ACC112 (cell line): Measurements from ENCODE around the gene FBXL7.

Experiments
- H2AFZ ChIP-seq: fragments of 200-600 bp; sonication (generic); one replicate; pipeline ENCODE4 v1.6.0; 2017; ENCODE audit warnings: antibody characterized with exemption, low read length; ENCODE audit not compliant: unreplicated experiment
- H3K27ac ChIP-seq: fragments of 200-600 bp; sonication (generic); 2 replicates; pipeline ENCODE4 v1.5.1; 2014; ENCODE audit warnings: low read depth, mild to moderate bottlenecking, antibody characterized with exemption, low read length, moderate library complexity
- H3K27me3 ChIP-seq: fragments of 200-600 bp; sonication (generic); 2 replicates; pipeline ENCODE4 v1.6.1; 2014; ENCODE audit warnings: mild to moderate bottlenecking, antibody characterized with exemption, low read length, moderate library complexity, mixed read lengths; ENCODE audit not compliant: insufficient read depth
- H3K36me3 ChIP-seq: fragments of 200-600 bp; sonication (generic); 2 replicates; pipeline ENCODE4 v1.6.1; 2016; ENCODE audit warnings: mild to moderate bottlenecking, antibody characterized with exemption, low read length, moderate library complexity, mixed read lengths; ENCODE audit not compliant: insufficient read depth
- H3K4me1 ChIP-seq: fragments of 200-600 bp; sonication (generic); one replicate; pipeline ENCODE4 v1.6.1; 2016; ENCODE audit warnings: low read length, mixed read lengths; ENCODE audit not compliant: insufficient read depth, unreplicated experiment, control insufficient read depth
- H3K4me3 ChIP-seq: fragments of 200-600 bp; sonication (generic); 2 replicates; pipeline ENCODE4 v1.5.1; 2014; ENCODE audit warnings: mild to moderate bottlenecking, low read depth, low read length
- H3K79me2 ChIP-seq: fragments of 200-600 bp; sonication (generic); one replicate; pipeline ENCODE4 v1.6.0; 2016; ENCODE audit warnings: low read length; ENCODE audit not compliant: control insufficient read depth, unreplicated experiment, insufficient read depth

The FBXL7 gene

DNA sequence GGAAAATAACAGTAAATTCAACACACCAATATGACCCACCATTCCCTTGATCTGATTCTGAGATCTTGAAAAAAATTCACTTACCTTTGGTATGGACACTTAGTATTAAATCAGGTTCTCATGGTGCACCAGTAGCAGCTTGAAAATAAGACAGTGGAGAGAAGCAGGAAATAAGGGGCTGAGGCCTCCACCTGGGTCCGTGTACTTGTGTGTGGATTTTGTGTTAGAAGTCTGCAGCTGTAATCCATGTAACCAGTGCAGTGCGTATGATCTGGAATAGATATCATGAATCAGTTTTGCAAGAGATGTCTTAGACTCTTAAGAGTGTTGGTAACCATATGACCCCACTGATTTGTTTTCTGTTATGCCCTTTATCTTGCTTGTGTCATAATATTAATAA lies 107.1 kb downstream of the FBXL7 start:
- Histone ChIP-seq H2AFZ (no peak overlapping the region), H3K79me2 (no peaks in the 10 kb centered on the region), H3K4me3 (no peak overlapping the region), H3K36me3 (no peaks in the 10 kb centered on the region), H3K27ac (no peak overlapping the region), H3K27me3 (no peaks in the 10 kb centered on the region), H3K4me1 (no peaks in the 10 kb centered on the region)

DNA sequence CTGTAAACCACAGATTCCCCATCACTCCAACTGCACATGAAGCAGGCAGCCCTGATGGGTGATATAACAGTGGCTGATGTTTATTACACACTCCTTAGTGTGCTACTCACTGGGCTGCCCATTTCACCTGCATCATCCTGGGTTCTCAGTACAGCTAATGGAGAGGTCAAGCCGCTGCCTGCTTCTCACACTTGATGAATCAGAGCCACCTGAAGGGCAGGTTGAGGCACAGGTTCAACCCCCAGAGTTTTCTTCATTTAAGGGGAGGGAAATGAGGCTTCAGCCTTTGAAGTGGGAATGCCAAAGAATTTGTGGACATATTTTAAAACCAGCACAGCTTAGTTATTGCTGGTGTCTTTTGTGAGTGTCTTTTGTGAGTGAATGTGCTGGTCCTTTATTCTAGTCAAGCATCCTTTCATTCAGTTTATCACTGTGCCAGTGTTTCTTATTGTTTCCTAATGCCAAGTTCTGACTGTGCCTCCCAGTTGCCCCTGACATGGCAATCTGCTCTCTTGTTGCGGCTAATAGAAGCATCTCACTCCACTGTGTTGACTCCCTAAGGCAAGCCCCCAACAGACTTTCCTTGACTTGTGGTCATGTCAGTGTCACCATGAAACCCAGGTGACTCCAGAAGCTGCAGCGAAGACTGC lies 109.2 kb downstream of the FBXL7 start:
- Histone ChIP-seq H3K79me2 (no peaks in the 10 kb centered on the region), H3K4me3 (no peak overlapping the region), H3K27me3 (no peaks in the 10 kb centered on the region), H3K4me1 (no peaks in the 10 kb centered on the region), H3K36me3 (no peaks in the 10 kb centered on the region), H2AFZ (no peak overlapping the region), H3K27ac (no peak overlapping the region)

DNA sequence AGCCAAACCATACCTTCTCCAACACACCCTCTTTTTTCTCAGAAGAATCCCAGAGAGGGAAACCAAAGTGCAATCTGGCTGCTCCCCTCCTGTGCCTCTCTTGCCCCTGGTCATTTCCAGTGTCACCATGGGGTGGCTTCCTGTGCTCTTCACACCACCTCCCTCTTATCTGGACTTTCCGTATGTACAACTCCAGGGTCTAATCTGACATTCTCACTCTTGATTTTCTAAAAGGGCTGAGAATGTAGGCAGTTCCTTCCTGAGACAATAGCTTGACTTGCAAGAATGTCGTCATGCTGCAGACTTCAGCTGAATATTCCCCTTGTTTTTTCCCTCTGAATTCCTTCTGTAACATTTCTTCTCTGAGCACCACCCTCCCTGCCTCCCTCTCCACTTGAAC lies 110.2 kb downstream of the FBXL7 start:
- no peaks in the 10 kb centered on the region for H3K79me2 ChIP-seq
- no peaks in the 10 kb centered on the region for H3K36me3 ChIP-seq

DNA sequence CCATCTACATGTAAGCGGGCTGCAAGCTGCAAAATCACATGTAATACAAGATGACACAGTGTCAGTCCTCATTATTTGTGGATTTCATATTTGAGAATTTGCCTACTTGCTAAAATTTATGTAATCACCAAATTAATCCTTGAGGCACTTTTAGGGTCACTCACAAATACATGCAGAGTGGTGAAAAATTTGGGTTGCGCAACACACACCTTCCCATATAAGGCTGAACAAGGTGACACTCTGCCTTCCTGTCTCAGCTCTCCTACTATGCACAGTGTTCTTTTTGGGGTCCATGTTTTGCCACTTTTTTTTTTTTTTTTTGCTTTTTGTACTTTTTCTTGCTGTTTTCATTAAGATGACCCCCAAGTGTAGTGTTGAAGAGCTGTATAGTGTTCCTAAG lies 111.0 kb downstream of the FBXL7 start:
- H3K27me3 ChIP-seq = no peaks in the 10 kb centered on the region
- H3K27ac ChIP-seq = no peak overlapping the region
- no peak overlapping the region for H3K4me3 ChIP-seq
- no peaks in the 10 kb centered on the region for H3K4me1 ChIP-seq
- no peaks in the 10 kb centered on the region for H3K79me2 ChIP-seq
- no peak overlapping the region for H2AFZ ChIP-seq
- no peaks in the 10 kb centered on the region for H3K36me3 ChIP-seq

More for the DNA sequence above, 110.2 kb downstream of the FBXL7 start:
- H2AFZ ChIP-seq = no peak overlapping the region
- H3K27me3 ChIP-seq = no peaks in the 10 kb centered on the region
- no peak overlapping the region for H3K4me3 ChIP-seq
- no peaks in the 10 kb centered on the region for H3K4me1 ChIP-seq
- H3K27ac ChIP-seq = no peak overlapping the region

DNA sequence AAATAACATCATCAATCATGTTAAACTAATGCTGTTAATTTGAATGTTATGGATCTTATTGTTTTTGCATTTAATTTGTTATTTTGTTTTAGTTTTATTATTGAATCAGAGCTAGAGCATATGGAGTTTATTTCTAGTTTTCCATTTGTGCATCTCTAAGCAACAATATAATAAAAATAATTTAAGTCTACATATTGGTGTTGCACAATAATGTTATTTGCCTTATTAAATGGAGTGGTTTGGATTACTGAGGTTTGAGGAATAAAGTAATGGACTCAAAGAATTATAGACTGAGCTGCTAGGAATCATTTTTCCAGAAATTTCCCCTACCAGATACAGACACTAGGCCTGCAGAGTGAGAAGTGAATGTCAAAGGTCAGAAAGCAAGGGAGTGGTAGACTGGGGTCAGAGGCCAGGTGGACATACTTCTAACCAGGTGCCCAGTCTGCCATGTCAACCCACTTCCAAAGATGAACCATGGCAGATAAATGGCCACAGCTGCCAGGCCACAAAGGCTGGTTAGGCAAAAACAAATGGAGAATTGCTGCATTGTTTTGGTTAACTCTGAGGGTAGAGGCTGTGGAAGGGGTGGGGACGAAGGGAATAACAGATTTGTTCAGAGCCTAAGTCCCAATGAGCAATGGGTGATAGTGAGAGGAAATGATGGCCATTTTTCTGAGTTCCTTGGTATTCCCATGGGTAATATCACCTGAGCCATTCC lies 113.1 kb downstream of the FBXL7 start:
- no peak overlapping the region for H3K4me3 ChIP-seq

DNA sequence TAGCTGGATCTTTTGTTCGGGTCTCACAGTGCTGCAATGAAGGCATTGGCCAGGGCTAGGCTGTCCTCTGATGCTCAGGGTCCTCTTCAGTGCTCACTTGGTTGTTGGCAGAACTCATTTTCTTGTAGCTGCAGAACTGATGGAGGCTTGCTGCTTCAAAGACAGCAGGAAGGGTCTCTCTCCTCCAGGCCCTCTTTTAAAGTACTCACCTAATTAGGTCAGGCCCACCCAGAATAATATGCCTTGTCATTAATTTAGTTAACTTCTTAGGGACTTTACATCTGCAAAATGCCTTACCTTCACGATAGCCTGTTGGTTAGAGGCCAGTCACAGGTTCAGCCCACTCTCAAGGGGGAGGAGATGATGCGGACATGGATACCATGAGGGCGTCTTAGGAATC lies 114.7 kb downstream of the FBXL7 start:
- peaks cover 3% of the 10 kb centered on the region for H3K79me2 ChIP-seq
- no peak overlapping the region for H2AFZ ChIP-seq
- no peaks in the 10 kb centered on the region for H3K36me3 ChIP-seq

More for the DNA sequence above, 113.1 kb downstream of the FBXL7 start:
- no peaks in the 10 kb centered on the region for H3K79me2 ChIP-seq
- H2AFZ ChIP-seq = no peak overlapping the region
- H3K4me1 ChIP-seq = no peaks in the 10 kb centered on the region
- no peaks in the 10 kb centered on the region for H3K36me3 ChIP-seq
- no peaks in the 10 kb centered on the region for H3K27me3 ChIP-seq
- no peak overlapping the region for H3K27ac ChIP-seq

DNA sequence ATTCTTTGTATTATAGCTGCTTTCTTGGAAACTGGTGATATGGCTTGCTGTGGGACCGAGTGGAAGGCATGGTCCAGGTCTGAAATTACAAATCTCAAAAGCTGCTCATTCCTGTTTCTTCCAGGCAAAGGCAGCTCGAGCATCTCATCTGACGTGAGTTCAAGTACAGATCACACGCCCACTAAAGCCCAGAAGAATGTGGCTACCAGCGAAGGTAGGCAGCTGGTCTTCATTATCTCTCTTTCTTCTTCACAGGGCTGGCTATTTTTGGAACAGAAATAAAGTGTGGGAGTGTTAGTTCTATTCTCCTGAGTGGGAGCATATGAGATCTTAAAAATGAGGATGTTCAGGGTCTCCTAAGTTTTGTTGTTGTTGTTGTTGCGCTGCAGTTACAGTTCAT lies 115.9 kb downstream of the FBXL7 start:
- peaks cover 13% of the 10 kb centered on the region for H3K4me1 ChIP-seq
- H3K79me2 ChIP-seq = peaks cover 3% of the 10 kb centered on the region
- H3K27ac ChIP-seq = no peak overlapping the region
- no peaks in the 10 kb centered on the region for H3K36me3 ChIP-seq
- no peaks in the 10 kb centered on the region for H3K27me3 ChIP-seq
- no peak overlapping the region for H2AFZ ChIP-seq
- no peak overlapping the region for H3K4me3 ChIP-seq

More for the DNA sequence above, 114.7 kb downstream of the FBXL7 start:
- Histone ChIP-seq H3K27me3 (no peaks in the 10 kb centered on the region), H3K4me3 (no peak overlapping the region), H3K27ac (no peak overlapping the region), H3K4me1 (peaks cover 5% of the 10 kb centered on the region)

DNA sequence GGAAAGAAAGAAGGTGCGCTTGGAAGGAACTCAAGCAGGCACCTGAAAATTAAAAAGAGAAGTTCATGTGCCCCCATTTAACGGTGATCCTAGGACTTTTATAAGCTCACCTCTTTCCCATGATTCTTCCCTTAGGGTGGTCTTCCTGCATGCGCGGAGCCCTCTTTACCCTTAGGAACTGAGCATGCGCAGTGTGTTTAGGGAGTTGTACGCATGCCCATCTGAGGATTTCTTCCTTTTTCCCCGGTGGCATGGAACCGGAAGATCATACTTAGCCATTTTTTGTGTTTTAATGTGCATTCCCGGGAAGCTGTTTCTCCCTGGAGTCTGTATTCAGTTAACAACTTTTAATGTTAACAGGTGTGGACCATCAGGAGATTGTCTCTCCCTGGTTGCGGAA lies 119.0 kb downstream of the FBXL7 start:
- Histone ChIP-seq H3K79me2 (peaks cover 15% of the 10 kb centered on the region), H3K4me1 (peaks cover 21% of the 10 kb centered on the region), H3K27ac (no peak overlapping the region), H3K36me3 (no peaks in the 10 kb centered on the region), H3K27me3 (no peaks in the 10 kb centered on the region), H2AFZ (no peak overlapping the region), H3K4me3 (no peak overlapping the region)

DNA sequence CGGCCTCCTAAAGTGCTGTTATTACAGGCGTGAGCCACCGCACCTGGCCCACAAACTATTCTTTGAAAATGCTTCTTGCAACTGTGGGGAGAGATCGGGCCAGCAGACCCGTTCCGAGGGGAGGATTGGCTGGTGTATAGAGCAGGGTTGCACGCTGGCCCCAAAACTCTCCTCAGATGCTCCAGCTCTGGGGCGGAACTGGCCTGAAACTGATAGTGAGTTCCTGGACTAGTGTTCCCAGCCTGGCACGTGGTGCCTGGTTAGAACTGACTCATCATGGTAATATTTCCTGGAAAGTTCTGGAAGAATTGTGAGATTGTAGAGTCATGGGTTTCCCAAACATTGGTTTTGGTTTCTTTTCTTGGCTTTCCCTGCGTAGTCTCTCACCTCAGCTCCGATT lies 120.5 kb downstream of the FBXL7 start:
- Histone ChIP-seq H2AFZ (peak overlapping the region; percentile 45), H3K27me3 (no peaks in the 10 kb centered on the region), H3K79me2 (peaks cover 19% of the 10 kb centered on the region), H3K27ac (peak overlapping the region; percentile 96), H3K36me3 (no peaks in the 10 kb centered on the region), H3K4me3 (peak overlapping the region; percentile 75), H3K4me1 (peaks cover 21% of the 10 kb centered on the region)

DNA sequence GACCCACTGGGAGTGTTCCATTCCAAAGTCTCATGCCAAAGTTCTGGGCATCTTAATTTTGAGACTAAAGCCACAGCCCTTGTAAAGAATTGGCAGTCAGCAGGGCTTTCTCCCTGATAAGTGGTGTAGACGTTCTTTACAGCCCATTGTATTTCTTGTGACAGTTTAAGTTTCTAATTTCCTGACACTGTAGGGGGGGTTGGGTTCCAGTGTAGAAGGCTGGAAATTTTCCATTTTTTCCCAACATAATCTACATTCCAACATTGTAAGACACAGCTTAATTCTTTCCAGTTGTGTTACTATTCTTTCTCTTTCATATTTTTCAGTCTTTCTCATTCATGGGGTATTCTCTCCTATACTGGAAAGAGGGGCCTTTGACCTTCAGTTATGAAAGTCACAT lies 121.1 kb downstream of the FBXL7 start:
- Histone ChIP-seq H3K79me2 (peaks cover 19% of the 10 kb centered on the region), H3K4me1 (peaks cover 21% of the 10 kb centered on the region), H3K27ac (peak overlapping the region; percentile 96), H3K36me3 (no peaks in the 10 kb centered on the region), H3K27me3 (no peaks in the 10 kb centered on the region), H2AFZ (peak overlapping the region; percentile 45), H3K4me3 (peak overlapping the region; percentile 75)

DNA sequence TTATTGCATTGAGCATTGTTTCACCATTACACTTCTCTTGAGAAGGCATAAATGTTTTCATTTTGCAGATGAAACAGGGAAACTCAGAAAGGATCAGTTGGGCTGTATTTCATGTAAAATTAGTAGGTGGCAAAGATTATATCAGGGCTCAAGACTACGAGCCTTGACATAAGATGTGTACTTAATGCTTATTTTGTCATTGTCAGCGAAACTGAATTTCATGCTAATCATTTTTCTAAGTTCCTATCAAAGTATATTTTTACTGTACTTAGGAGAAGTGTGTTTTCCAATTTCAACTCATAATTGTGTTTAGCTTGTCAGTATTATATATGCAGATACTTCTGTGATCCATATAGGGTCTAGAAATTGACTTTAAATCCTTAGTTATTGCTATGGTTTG lies 123.8 kb downstream of the FBXL7 start:
- Histone ChIP-seq H3K36me3 (no peaks in the 10 kb centered on the region), H3K27me3 (no peaks in the 10 kb centered on the region), H3K4me1 (peaks cover 21% of the 10 kb centered on the region), H3K4me3 (no peak overlapping the region), H3K27ac (no peak overlapping the region), H2AFZ (no peak overlapping the region), H3K79me2 (peaks cover 21% of the 10 kb centered on the region)
